Mesendoderm (in vitro differentiated cells): ENCODE data around the gene DNHD1.

Experiments
- DNase-seq: peaks from one replicate; pipeline ENCODE4 v3.0.0; 2013
- H2AK5ac ChIP-seq: 2 replicates; pipeline ENCODE4 v1.6.1; 2013; ENCODE audit warnings: low read length, inconsistent platforms
- H2BK120ac ChIP-seq: 2 replicates; pipeline ENCODE4 v1.6.1; 2013; ENCODE audit warnings: low read depth, mild to moderate bottlenecking, low read length, moderate library complexity, mixed read lengths
- H2BK15ac ChIP-seq: replicated peaks from 2 replicates; pipeline ENCODE4 v1.6.1; 2013; ENCODE audit warnings: low read depth, mild to moderate bottlenecking, moderate library complexity
- H2BK5ac ChIP-seq: 2 replicates; pipeline ENCODE4 v1.6.1; 2013; ENCODE audit warnings: low read length, inconsistent platforms
- H3K18ac ChIP-seq: 2 replicates; pipeline ENCODE4 v1.6.1; 2013; ENCODE audit warnings: mild to moderate bottlenecking, low read length, mixed read lengths
- H3K23ac ChIP-seq: one replicate; pipeline ENCODE4 v1.6.1; 2013; ENCODE audit warnings: low read length
- H3K27ac ChIP-seq: 2 replicates; pipeline ENCODE4 v1.5.1; 2013; ENCODE audit warnings: low read depth, mild to moderate bottlenecking, inconsistent platforms, low read length, moderate library complexity
- H3K27me3 ChIP-seq: 2 replicates; pipeline ENCODE4 v1.6.1; 2013; ENCODE audit warnings: low read length, control low read depth, mild to moderate bottlenecking, inconsistent platforms; ENCODE audit not compliant: insufficient read depth, poor library complexity
- H3K36me3 ChIP-seq: 2 replicates; pipeline ENCODE4 v1.6.1; 2013; ENCODE audit warnings: low read length, inconsistent platforms; ENCODE audit not compliant: control insufficient read depth, insufficient read depth
- H3K4ac ChIP-seq: one replicate; pipeline ENCODE4 v1.6.1; 2013; ENCODE audit warnings: low read depth, mild to moderate bottlenecking, low read length, moderate library complexity
- H3K4me1 ChIP-seq: 2 replicates; pipeline ENCODE4 v1.6.1; 2013; ENCODE audit warnings: low read depth, low read length, inconsistent platforms; ENCODE audit not compliant: control insufficient read depth
- H3K4me2 ChIP-seq: 2 replicates; pipeline ENCODE4 v1.6.1; 2013; ENCODE audit warnings: low read length
- H3K4me3 ChIP-seq: 2 replicates; pipeline ENCODE4 v1.5.1; 2013; ENCODE audit warnings: mild to moderate bottlenecking, low read length
- H3K56ac ChIP-seq: one replicate; pipeline ENCODE4 v1.6.1; 2013; ENCODE audit warnings: low read length
- H3K79me1 ChIP-seq: 2 replicates; pipeline ENCODE4 v1.6.1; 2013; ENCODE audit warnings: low read length, inconsistent platforms
- H3K79me2 ChIP-seq: 2 replicates; pipeline ENCODE4 v1.6.1; 2013; ENCODE audit warnings: mild to moderate bottlenecking, low read length; ENCODE audit not compliant: control insufficient read depth, insufficient read depth
- H3K9ac ChIP-seq: 2 replicates; pipeline ENCODE4 v1.6.1; 2013; ENCODE audit warnings: low read length, inconsistent platforms
- H4K5ac ChIP-seq: one replicate; pipeline ENCODE4 v1.6.1; 2013; ENCODE audit warnings: low read length
- H4K8ac ChIP-seq: one replicate; pipeline ENCODE4 v1.6.1; 2013; ENCODE audit warnings: low read depth, mild to moderate bottlenecking, control low read depth, low read length, moderate library complexity
- WGBS: extraction: QIAGEN DNeasy Blood & Tissue Kit; methylation state at CpG from one replicate; pipeline ENCODE4 v1.1.7; 2013; ENCODE audit warnings: low lambda C conversion rate, missing lambda C conversion rate; ENCODE audit not compliant: insufficient coverage; ENCODE audit errors: extremely low coverage; 5-methylcytosine and 5-hydroxymethylcytosine counted together

DNHD1 gene

GRCh38 chr11:6567371-6567745, 70.3 kb downstream of the DNHD1 start:
- no peak overlapping the region for H2AK5ac ChIP-seq
- no peak overlapping the region for H2BK15ac ChIP-seq
- no peak overlapping the region for H3K27ac ChIP-seq
- DNase-seq: no peak
- no peaks in the 10 kb centered on the region for H3K36me3 ChIP-seq
- no peak overlapping the region for H3K4me2 ChIP-seq
- H3K4me3 ChIP-seq: no peak overlapping the region
- H3K9ac ChIP-seq: no peak overlapping the region
- H3K79me1 ChIP-seq: no peaks in the 10 kb centered on the region
- no peak overlapping the region for H2BK120ac ChIP-seq
- H4K8ac ChIP-seq: no peak overlapping the region
- no CpG with 5 or more reads among the region's 7 CpGs for WGBS
- no peak overlapping the region for H3K18ac ChIP-seq
- no peaks in the 10 kb centered on the region for H3K79me2 ChIP-seq
- no peak overlapping the region for H4K5ac ChIP-seq
- H3K27me3 ChIP-seq: no peaks in the 10 kb centered on the region
- H3K4me1 ChIP-seq: peaks cover 3% of the 10 kb centered on the region
- no peak overlapping the region for H3K23ac ChIP-seq
- H3K4ac ChIP-seq: no peak overlapping the region
- H2BK5ac ChIP-seq: no peak overlapping the region
- no peak overlapping the region for H3K56ac ChIP-seq

GRCh38 chr11:6568191-6568918, 71.3 kb downstream of the DNHD1 start:
- H3K36me3 ChIP-seq: no peaks in the 10 kb centered on the region
- H3K4me3 ChIP-seq: no peak overlapping the region
- H3K4me1 ChIP-seq: peaks cover 3% of the 10 kb centered on the region
- H4K5ac ChIP-seq: no peak overlapping the region
- H3K9ac ChIP-seq: no peak overlapping the region
- H3K27me3 ChIP-seq: no peaks in the 10 kb centered on the region
- DNase-seq: peak; percentile 85
- no peak overlapping the region for H3K56ac ChIP-seq
- no peak overlapping the region for H2BK15ac ChIP-seq
- H3K79me2 ChIP-seq: no peaks in the 10 kb centered on the region
- no peak overlapping the region for H3K23ac ChIP-seq
- WGBS: no CpG with 5 or more reads among the region's 4 CpGs
- H3K79me1 ChIP-seq: no peaks in the 10 kb centered on the region
- H2AK5ac ChIP-seq: no peak overlapping the region
- no peak overlapping the region for H2BK120ac ChIP-seq
- no peak overlapping the region for H4K8ac ChIP-seq
- no peak overlapping the region for H3K27ac ChIP-seq
- no peak overlapping the region for H2BK5ac ChIP-seq
- H3K4me2 ChIP-seq: no peak overlapping the region
- no peak overlapping the region for H3K18ac ChIP-seq
- no peak overlapping the region for H3K4ac ChIP-seq

GRCh38 chr11:6569706-6570105, 72.6 kb downstream of the DNHD1 start:
- Histone ChIP-seq H2BK5ac (no peak overlapping the region), H3K9ac (no peak overlapping the region), H3K27ac (no peak overlapping the region), H4K8ac (no peak overlapping the region), H3K18ac (no peak overlapping the region), H2BK120ac (no peak overlapping the region), H3K4me2 (no peak overlapping the region), H2AK5ac (no peak overlapping the region), H3K27me3 (no peaks in the 10 kb centered on the region), H4K5ac (no peak overlapping the region), H3K4me1 (peaks cover 3% of the 10 kb centered on the region), H3K36me3 (no peaks in the 10 kb centered on the region), H3K79me1 (no peaks in the 10 kb centered on the region), H3K56ac (no peak overlapping the region), H3K4me3 (no peak overlapping the region), H2BK15ac (no peak overlapping the region), H3K79me2 (no peaks in the 10 kb centered on the region), H3K23ac (no peak overlapping the region), H3K4ac (no peak overlapping the region)
- WGBS: no CpG with 5 or more reads among the region's 5 CpGs
- no peak for DNase-seq

- Histone ChIP-seq H2BK120ac (no peak overlapping the region), H2BK15ac (no peak overlapping the region), H3K4ac (no peak overlapping the region), H3K9ac (no peak overlapping the region), H3K23ac (no peak overlapping the region), H3K18ac (no peak overlapping the region), H3K79me2 (no peaks in the 10 kb centered on the region), H3K4me1 (peaks cover 3% of the 10 kb centered on the region), H3K79me1 (no peaks in the 10 kb centered on the region), H3K36me3 (no peaks in the 10 kb centered on the region), H3K27me3 (no peaks in the 10 kb centered on the region), H4K5ac (no peak overlapping the region), H3K27ac (no peak overlapping the region), H3K56ac (no peak overlapping the region), H4K8ac (no peak overlapping the region), H3K4me2 (no peak overlapping the region), H2AK5ac (no peak overlapping the region), H3K4me3 (no peak overlapping the region), H2BK5ac (no peak overlapping the region)
- DNase-seq: no peak
- no CpG with 5 or more reads among the region's 62 CpGs for WGBS
These were observed 73.8 kb downstream of the DNHD1 start for GRCh38 chr11:6570691-6571427.

- Histone ChIP-seq H2BK15ac (no peak overlapping the region), H3K4me3 (no peak overlapping the region), H3K18ac (no peak overlapping the region), H3K79me2 (no peaks in the 10 kb centered on the region), H3K79me1 (no peaks in the 10 kb centered on the region), H2BK120ac (no peak overlapping the region), H2AK5ac (no peak overlapping the region), H3K4me2 (no peak overlapping the region), H2BK5ac (no peak overlapping the region), H3K27ac (no peak overlapping the region), H3K4me1 (peaks cover 3% of the 10 kb centered on the region), H4K5ac (no peak overlapping the region), H3K36me3 (no peaks in the 10 kb centered on the region), H3K4ac (no peak overlapping the region), H4K8ac (no peak overlapping the region), H3K23ac (no peak overlapping the region), H3K27me3 (no peaks in the 10 kb centered on the region), H3K56ac (no peak overlapping the region), H3K9ac (no peak overlapping the region)
- WGBS: no CpG with 5 or more reads among the region's 22 CpGs
- peak; percentile 17 for DNase-seq
These were observed 74.4 kb downstream of the DNHD1 start for GRCh38 chr11:6571434-6572008.
